ENCODE data around the gene MCRIP2.

Gene MCRIP2

DNA sequence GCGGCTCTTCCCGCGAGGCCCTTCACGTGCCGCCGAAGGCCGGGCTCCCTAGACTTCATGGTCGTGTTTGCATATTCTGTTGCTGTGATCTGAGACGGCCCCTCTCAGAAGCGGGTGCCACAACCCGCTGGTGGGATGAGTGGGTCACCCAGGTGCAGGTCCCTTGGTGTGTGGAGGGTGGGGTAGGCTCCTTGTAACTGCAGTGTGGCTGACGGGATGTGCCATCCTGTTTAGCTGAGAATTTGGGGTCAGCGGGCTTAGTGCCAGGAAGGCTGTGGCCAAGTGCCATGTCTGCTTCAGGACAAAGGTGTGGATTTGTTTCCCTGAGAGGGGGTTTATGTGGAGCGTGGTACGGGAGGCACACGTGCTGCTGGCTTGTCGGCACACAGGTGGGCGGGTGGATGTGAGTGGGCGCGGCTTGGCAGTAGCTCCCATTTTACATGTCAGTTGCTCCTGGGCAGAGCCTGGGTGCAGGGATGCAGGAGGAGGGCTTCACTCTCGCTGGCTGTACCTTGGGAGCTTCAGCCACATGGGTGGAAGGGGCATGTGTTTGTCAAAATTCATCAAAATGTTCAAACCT, 20.0 kb upstream of the MCRIP2 start:
- Mint-ChIP-seq H3K27me3 (no peaks in the 10 kb centered on the region), H3K36me3 (ENCODE audit: insufficient read depth) (peaks cover 2% of the 10 kb centered on the region), H3K9me3 (no peaks in the 10 kb centered on the region), H3K4me1 (no peaks in the 10 kb centered on the region), H3K27ac (ENCODE audit: low read depth) (no peak overlapping the region), H3K4me3 (no peak overlapping the region)
- ATAC-seq (replicated peaks; ENCODE audit: extremely low read depth, poor library complexity, severe bottlenecking) (no peak), DNase-seq (ENCODE audit: low spot score in 2 of 2) (no peak)

DNA sequence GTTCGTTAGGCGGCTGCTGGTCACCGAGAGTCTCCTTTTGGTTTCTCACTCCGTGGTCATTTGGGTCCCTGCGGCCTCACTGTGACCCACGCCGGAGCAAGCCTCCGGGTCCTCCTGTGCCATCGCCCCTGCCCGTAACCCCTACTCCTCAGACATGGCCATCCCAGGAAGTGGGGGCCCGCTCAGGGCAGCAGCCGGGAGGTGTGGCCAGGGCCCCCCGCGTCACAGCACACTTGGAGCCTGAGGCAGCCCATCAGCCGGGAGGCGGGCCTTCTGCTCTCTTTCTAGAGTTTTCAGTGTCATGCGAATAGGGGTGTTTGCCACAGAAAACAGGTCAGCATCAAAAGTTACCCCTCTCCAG, 18.7 kb upstream of the MCRIP2 start:
- H3K36me3 Mint-ChIP-seq (ENCODE audit: insufficient read depth): peaks cover 3% of the 10 kb centered on the region

DNA sequence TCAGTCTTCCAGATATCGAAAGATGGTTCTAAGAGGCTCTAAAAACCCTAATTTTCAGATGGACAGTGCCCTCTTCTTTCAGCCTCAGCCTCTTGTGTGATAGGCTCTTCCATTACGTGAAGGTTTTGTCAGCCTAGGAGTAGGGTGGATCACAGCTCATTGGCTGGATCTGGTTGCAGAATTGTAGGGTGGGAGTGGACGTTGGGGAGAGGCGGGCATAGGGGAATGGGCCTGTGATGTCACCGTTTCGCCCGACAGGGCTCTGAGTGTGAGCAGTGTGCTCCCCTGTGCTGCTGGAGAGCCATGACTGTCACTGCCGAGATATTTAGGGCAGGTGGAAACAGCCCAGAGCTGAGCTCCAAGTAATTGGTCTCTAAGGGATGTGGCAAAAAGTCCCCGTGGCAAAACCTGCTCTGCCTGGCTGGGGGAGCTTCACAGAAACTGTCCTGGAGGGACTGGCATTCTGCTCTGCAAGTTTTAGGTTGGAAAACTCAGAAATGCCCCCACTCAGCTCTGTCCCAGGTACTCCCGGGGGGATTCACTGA, 17.0 kb upstream of the MCRIP2 start:
- DNase-seq (ENCODE audit: low spot score in 2 of 2) (no peak), ATAC-seq (replicated peaks; ENCODE audit: extremely low read depth, poor library complexity, severe bottlenecking) (no peak)
- Mint-ChIP-seq H3K4me3 (no peak overlapping the region), H3K9me3 (no peaks in the 10 kb centered on the region), H3K36me3 (ENCODE audit: insufficient read depth) (peaks cover 7% of the 10 kb centered on the region), H3K4me1 (no peaks in the 10 kb centered on the region), H3K27me3 (no peaks in the 10 kb centered on the region), H3K27ac (ENCODE audit: low read depth) (no peak overlapping the region)

More for the DNA sequence above, 18.7 kb upstream of the MCRIP2 start:
- Mint-ChIP-seq H3K4me3 (no peak overlapping the region), H3K27me3 (no peaks in the 10 kb centered on the region), H3K9me3 (no peaks in the 10 kb centered on the region), H3K27ac (ENCODE audit: low read depth) (no peak overlapping the region), H3K4me1 (no peaks in the 10 kb centered on the region)
- ATAC-seq (replicated peaks; ENCODE audit: extremely low read depth, poor library complexity, severe bottlenecking): no peak
- no peak for DNase-seq (ENCODE audit: low spot score in 2 of 2)

DNA sequence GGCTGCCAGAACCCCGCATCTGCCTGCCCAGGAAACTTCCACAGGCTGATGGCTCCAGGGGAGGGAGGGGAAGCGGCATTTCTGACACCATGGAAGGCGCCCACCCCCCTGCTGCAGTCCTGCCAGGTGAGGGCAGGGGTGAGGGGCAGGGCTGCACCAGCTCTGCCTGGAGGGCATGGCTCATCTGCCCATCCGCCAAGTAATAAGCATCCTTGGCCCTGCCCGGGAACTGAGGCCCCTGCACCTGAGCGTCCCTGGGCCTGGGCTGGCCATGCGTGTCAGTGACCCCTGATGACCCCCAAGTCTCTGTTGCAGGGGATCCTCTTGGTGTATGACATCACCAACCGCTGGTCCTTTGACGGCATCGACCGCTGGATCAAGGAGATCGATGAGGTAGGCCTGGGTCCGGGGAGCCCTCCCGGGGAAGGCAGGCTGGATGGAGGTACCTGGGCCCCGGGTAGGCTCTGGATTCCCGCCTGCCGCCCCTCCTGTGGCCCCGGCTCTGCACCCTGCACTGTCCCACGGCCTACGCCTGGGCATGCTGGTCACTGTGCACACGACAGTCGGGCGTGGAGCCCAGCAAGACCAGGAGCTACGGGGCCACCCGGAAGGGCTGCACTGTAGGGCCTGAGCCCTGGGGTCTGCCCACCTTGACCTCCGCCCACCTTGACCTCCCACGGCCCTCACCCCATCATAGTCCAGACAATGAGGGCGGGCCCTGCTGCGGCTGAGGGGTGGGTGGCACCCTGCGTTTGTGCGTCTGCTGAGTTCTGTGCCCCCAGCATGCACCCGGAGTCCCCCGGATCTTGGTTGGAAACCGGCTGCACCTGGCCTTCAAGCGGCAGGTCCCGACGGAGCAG, 16.3 kb upstream of the MCRIP2 start:
- no peaks in the 10 kb centered on the region for H3K4me1 Mint-ChIP-seq
- no peaks in the 10 kb centered on the region for H3K9me3 Mint-ChIP-seq
- H3K36me3 Mint-ChIP-seq (ENCODE audit: insufficient read depth): peaks cover 8% of the 10 kb centered on the region
- DNase-seq (ENCODE audit: low spot score in 2 of 2) (no peak), ATAC-seq (replicated peaks; ENCODE audit: extremely low read depth, poor library complexity, severe bottlenecking) (no peak)
- H3K27me3 Mint-ChIP-seq: no peaks in the 10 kb centered on the region
- H3K4me3 Mint-ChIP-seq: no peak overlapping the region
- H3K27ac Mint-ChIP-seq (ENCODE audit: low read depth): no peak overlapping the region

DNA sequence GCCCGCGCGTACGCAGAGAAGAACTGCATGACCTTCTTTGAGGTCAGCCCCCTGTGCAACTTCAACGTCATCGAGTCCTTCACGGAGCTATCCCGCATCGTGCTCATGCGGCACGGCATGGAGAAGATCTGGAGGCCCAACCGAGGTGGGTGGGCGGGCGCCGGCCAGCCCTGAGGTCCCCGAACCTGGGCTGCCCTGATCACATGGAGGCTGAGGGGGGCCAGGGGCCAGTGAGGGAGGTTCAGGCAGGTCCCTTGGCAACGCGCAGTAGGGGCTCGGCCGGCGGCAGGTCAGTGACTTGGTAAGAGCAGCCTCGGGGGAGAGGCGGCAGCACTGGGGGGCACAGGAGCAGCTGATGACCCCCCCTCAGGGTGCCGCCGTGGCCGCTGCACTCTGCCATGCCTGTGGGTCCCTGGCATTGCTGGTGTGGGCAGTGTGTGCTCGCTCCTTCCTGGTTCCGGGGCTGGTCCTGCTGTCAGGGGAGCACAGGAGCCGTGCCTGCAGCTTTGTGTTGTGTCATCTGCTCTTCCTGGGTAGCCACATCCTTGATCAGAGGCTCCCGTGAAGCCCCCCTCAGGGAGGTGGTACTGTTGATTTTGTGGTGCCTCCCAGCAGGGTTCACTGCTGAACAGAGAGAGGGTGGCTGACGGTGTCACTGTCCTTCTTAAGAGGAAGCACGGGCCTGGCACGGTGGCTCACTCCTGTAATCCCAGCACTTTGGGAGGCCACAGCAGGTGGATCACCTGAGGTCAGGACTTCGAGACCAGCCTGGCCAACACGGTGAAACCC, 15.5 kb upstream of the MCRIP2 start:
- H3K9me3 Mint-ChIP-seq: no peaks in the 10 kb centered on the region
- DNase-seq (ENCODE audit: low spot score in 2 of 2) (no peak), ATAC-seq (replicated peaks; ENCODE audit: extremely low read depth, poor library complexity, severe bottlenecking) (no peak)
- no peaks in the 10 kb centered on the region for H3K4me1 Mint-ChIP-seq
- H3K27me3 Mint-ChIP-seq: no peaks in the 10 kb centered on the region
- no peak overlapping the region for H3K27ac Mint-ChIP-seq (ENCODE audit: low read depth)
- no peak overlapping the region for H3K4me3 Mint-ChIP-seq
- H3K36me3 Mint-ChIP-seq (ENCODE audit: insufficient read depth): peaks cover 9% of the 10 kb centered on the region

DNA sequence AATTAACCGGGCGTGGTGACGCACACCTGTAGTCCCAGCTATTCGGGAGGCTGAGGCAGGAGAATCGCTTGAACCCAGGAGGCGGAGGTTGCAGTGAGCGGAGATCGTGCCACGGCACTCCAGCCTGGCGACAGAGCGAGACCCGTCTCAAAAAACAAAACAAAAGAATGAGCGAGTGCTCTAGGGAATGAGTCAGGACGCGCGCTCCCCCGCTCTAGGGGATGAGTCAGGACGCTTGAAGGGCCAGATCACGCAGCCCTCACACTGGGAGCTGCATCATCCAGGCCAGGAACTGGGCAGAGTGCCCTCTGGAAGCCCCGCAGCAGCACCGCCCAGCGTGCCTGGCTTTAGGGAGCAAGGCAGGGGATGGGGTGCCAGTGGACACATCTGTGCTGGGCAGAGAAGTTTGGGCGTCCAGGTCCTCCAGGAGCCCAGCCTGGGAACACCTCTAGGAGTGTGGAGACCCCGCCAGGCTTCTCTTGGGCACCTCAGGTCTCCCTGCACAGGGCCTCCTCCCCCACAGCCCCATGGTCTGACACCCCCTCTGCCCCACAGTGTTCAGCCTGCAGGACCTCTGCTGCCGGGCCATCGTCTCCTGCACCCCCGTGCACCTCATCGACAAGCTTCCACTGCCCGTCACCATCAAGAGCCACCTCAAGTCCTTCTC, 14.7 kb upstream of the MCRIP2 start:
- ATAC-seq (replicated peaks; ENCODE audit: extremely low read depth, poor library complexity, severe bottlenecking): no peak
- H3K9me3 Mint-ChIP-seq: no peaks in the 10 kb centered on the region

DNA sequence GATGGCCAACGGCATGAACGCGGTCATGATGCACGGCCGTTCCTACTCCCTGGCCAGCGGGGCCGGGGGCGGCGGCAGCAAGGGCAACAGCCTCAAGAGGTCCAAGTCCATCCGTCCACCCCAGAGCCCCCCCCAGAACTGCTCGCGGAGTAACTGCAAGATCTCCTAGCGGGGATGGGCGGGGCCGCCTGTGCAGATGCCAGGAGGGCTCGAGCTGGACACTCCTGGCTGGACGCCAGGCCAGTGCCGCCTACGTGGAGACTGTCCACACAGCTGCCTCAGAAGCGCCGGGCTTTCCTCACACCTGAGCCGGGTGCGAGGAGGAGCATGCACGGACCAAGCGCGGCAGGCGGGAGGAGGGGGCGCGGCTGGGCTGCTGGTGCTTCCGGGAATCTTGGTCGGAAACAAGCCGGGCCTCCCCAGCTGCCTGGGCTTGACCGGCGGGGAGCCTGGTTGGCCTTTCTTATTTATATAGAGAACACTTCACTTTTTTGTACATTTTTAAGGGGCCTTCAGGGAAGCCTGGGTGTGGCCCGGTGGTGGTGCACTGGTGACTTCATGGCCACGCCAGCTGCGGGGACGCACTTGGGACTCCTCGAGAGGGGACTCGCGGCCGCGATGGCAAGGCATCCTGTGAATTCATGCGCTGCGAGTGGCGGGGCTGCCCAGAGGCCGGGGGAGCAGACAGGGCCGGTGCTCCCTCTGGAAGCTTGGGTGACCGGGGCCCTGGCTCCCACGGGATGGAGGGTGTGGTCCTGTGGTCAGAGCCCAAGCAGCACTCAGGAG, 14.0 kb upstream of the MCRIP2 start:
- ATAC-seq (replicated peaks; ENCODE audit: extremely low read depth, poor library complexity, severe bottlenecking): no peak
- Mint-ChIP-seq H3K36me3 (ENCODE audit: insufficient read depth) (peaks cover 9% of the 10 kb centered on the region), H3K27ac (ENCODE audit: low read depth) (no peak overlapping the region), H3K9me3 (no peaks in the 10 kb centered on the region), H3K4me3 (no peak overlapping the region), H3K4me1 (no peaks in the 10 kb centered on the region), H3K27me3 (no peaks in the 10 kb centered on the region)
- DNase-seq (ENCODE audit: low spot score in 2 of 2): no peak

More for the DNA sequence above, 14.7 kb upstream of the MCRIP2 start:
- no peak for DNase-seq (ENCODE audit: low spot score in 2 of 2)
- H3K27me3 Mint-ChIP-seq: no peaks in the 10 kb centered on the region
- H3K4me3 Mint-ChIP-seq: no peak overlapping the region
- H3K36me3 Mint-ChIP-seq (ENCODE audit: insufficient read depth): peaks cover 9% of the 10 kb centered on the region
- H3K27ac Mint-ChIP-seq (ENCODE audit: low read depth): no peak overlapping the region
- H3K4me1 Mint-ChIP-seq: no peaks in the 10 kb centered on the region

DNA sequence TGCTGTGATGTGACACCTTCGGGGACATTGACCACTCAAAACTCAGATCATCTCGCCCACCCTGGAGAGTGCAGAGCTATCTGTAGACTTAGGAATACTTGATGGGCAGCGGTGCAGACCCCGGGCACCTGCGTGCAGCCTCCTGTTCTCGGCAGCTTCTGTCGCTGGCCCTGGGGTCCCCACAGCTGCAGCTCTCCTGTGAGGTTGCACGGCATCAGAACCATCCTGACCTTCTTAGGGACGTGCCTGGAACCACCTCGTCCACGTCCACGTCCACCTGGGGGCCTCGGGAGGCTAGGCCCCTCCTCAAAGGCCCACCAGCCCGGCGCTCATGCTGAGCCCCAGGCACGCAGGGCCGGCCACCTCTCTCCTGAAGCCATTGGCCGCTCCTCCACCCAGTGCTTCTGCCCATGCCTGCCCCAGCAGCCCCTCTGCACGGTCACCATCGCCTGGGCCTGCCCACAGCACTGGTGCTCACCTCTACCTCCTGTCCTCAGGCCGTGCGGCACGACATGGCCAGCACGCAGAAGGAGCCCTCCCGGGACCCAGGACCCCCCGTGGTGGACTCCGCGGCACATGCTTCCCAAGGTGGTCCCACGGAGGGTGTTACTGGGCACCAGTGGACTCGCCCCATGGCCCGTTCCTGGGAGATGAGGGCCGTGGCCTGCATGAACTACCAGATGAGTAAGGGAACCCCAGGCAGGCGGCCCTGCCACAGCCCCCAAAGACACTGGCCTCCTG, 13.1 kb upstream of the MCRIP2 start:
- Mint-ChIP-seq H3K9me3 (no peaks in the 10 kb centered on the region), H3K27me3 (no peaks in the 10 kb centered on the region), H3K36me3 (ENCODE audit: insufficient read depth) (peaks cover 9% of the 10 kb centered on the region), H3K4me3 (no peak overlapping the region), H3K4me1 (no peaks in the 10 kb centered on the region), H3K27ac (ENCODE audit: low read depth) (no peak overlapping the region)
- ATAC-seq (replicated peaks; ENCODE audit: extremely low read depth, poor library complexity, severe bottlenecking) (no peak), DNase-seq (ENCODE audit: low spot score in 2 of 2) (no peak)

DNA sequence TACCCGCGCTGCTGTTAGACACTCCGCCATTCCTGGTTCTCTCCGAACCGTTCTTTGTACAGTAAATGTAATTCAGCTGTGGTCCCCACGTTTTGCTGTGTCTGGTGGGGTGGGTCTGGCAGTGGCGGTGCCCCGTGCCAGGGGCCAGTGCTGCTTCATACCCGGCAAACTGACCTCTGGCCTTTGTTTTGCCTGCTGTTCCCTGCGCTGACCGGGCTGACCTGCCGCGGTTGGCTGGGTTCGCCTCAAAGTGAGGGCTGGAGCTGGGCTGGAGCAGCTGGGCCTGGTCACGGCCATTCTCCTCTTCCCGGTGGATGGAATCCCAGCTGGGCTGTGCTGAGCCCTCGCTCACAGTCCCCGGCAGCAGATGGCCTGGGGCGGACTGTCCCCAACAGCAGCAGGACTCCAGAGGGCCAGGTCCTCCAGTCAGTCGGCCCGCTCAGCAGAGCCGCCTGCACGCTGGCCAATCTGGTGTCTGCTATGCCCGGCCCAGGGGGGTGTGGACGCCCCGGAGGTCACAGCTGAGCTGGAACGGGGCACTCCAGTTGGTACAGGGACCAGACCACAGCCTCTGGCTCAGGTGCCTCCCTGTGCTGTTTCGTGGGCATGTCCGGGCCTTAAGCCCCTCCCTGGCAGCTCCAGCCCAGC, 12.3 kb upstream of the MCRIP2 start:
- ATAC-seq (replicated peaks; ENCODE audit: extremely low read depth, poor library complexity, severe bottlenecking): no peak
- Mint-ChIP-seq H3K4me3 (no peak overlapping the region), H3K27me3 (no peaks in the 10 kb centered on the region), H3K27ac (ENCODE audit: low read depth) (no peak overlapping the region), H3K36me3 (ENCODE audit: insufficient read depth) (peaks cover 13% of the 10 kb centered on the region), H3K4me1 (no peaks in the 10 kb centered on the region), H3K9me3 (no peaks in the 10 kb centered on the region)
- no peak for DNase-seq (ENCODE audit: low spot score in 2 of 2)

DNA sequence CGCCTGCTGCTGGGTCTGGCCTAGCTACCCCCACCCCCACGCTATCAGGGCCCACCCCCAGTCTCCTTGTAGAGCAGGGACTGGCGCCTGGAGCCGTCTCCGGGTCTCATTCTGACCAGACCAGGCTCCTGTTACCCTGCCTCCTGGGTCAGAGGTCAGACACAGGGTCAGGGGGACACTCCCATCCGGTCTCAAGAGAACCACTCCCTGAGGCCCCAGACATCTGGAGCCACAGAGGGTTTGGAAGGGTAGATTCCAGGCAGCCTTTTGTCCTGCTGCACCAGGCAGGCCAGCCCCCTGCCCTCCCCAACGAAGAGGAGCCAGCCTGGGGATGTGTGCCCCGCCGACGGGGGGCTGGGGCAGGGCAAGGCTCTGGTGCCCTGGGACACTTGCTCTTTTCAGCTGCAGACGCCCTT, 11.8 kb upstream of the MCRIP2 start:
- peaks cover 13% of the 10 kb centered on the region for H3K36me3 Mint-ChIP-seq (ENCODE audit: insufficient read depth)
- H3K27me3 Mint-ChIP-seq: no peaks in the 10 kb centered on the region
- DNase-seq (ENCODE audit: low spot score in 2 of 2) (no peak), ATAC-seq (replicated peaks; ENCODE audit: extremely low read depth, poor library complexity, severe bottlenecking) (no peak)
- H3K4me3 Mint-ChIP-seq: no peak overlapping the region
- H3K27ac Mint-ChIP-seq (ENCODE audit: low read depth): no peak overlapping the region
- H3K4me1 Mint-ChIP-seq: no peaks in the 10 kb centered on the region
- H3K9me3 Mint-ChIP-seq: no peaks in the 10 kb centered on the region

DNA sequence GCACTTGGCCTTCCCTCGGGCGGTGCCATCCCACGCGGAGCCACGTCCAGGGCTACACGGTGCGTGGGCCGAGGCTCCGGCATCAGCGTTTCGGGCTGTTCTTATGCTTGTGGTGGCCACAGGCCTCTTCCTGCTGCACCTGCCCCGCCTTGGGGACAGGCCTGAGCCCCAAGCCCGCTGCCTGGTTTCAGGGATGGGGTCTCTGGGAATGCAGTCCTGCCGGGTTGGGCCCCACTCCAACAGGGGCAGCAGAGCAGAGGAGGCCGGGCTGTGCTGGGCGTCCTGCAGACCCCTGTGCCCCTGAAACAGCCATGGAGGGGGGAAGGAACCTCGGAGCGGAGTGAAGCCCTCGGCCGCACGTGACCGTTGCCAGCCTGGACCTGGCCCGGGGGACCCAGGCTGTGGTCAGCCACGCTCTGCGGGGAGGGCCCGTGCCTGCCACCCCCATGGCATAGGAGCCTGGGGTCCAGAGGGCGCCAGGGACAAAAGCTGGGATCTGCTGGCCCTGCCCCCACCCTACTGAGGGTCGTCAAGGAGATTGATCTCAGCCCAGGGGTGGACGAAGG, 11.3 kb upstream of the MCRIP2 start:
- Mint-ChIP-seq H3K4me3 (no peak overlapping the region), H3K9me3 (no peaks in the 10 kb centered on the region), H3K27me3 (no peaks in the 10 kb centered on the region), H3K36me3 (ENCODE audit: insufficient read depth) (peaks cover 13% of the 10 kb centered on the region), H3K27ac (ENCODE audit: low read depth) (no peak overlapping the region), H3K4me1 (no peaks in the 10 kb centered on the region)
- ATAC-seq (replicated peaks; ENCODE audit: extremely low read depth, poor library complexity, severe bottlenecking): no peak
- no peak for DNase-seq (ENCODE audit: low spot score in 2 of 2)
